T-helper 1 cell treated with Interleukin-12 subunit alpha and Interleukin-12 subunit beta and Interleukin-4 antibody, amounts not matched to agents 30 μg/mL and 1 μg/mL, for 36 hours (primary cell): ENCODE results near the gene FXYD5.
"Not testable (repeated sequence)": the region's sequence is repeated elsewhere in the genome, so short reads cannot be mapped to it uniquely, and the experiment has no call there.

Experiments
- H3K27ac Mint-ChIP-seq: one replicate; pipeline ENCODE4 v1.8.0; 2021; ENCODE audit warnings: mild to moderate bottlenecking, mixed read lengths
- H3K27me3 Mint-ChIP-seq: one replicate; pipeline ENCODE4 v1.8.0; 2021; ENCODE audit warnings: low read depth, mixed read lengths
- H3K36me3 Mint-ChIP-seq: one replicate; pipeline ENCODE4 v1.8.0; 2021; ENCODE audit warnings: low read depth, mixed read lengths
- H3K4me1 Mint-ChIP-seq: one replicate; pipeline ENCODE4 v1.8.0; 2021; ENCODE audit warnings: low read depth, mixed read lengths
- H3K4me3 Mint-ChIP-seq: one replicate; pipeline ENCODE4 v1.8.0; 2021; ENCODE audit warnings: mild to moderate bottlenecking, moderate library complexity, mixed read lengths
- H3K9me3 Mint-ChIP-seq: one replicate; pipeline ENCODE4 v1.8.0; 2021; ENCODE audit warnings: mixed read lengths

FXYD5 gene

GRCh38 chr19:35125749-35126623 lies 28.5 kb upstream of the FXYD5 start:
- H3K27ac Mint-ChIP-seq: no peak overlapping the region
- H3K4me3 Mint-ChIP-seq: no peak overlapping the region
- no peaks in the 10 kb centered on the region for H3K9me3 Mint-ChIP-seq
- H3K27me3 Mint-ChIP-seq: no peaks in the 10 kb centered on the region
- peaks cover 12% of the 10 kb centered on the region for H3K4me1 Mint-ChIP-seq
- no peaks in the 10 kb centered on the region for H3K36me3 Mint-ChIP-seq

- H3K9me3 Mint-ChIP-seq: no peaks in the 10 kb centered on the region
- no peaks in the 10 kb centered on the region for H3K27me3 Mint-ChIP-seq
- no peaks in the 10 kb centered on the region for H3K36me3 Mint-ChIP-seq
- H3K27ac Mint-ChIP-seq: no peak overlapping the region
- peaks cover 12% of the 10 kb centered on the region for H3K4me1 Mint-ChIP-seq
- no peak overlapping the region for H3K4me3 Mint-ChIP-seq
These were observed 27.9 kb upstream of the FXYD5 start for GRCh38 chr19:35126624-35126959.

- H3K36me3 Mint-ChIP-seq: no peaks in the 10 kb centered on the region
- no peaks in the 10 kb centered on the region for H3K9me3 Mint-ChIP-seq
- H3K4me1 Mint-ChIP-seq: peaks cover 12% of the 10 kb centered on the region
- no peak overlapping the region for H3K27ac Mint-ChIP-seq
- no peaks in the 10 kb centered on the region for H3K27me3 Mint-ChIP-seq
- H3K4me3 Mint-ChIP-seq: no peak overlapping the region
These were observed 26.7 kb upstream of the FXYD5 start for GRCh38 chr19:35127871-35128270.

DNA sequence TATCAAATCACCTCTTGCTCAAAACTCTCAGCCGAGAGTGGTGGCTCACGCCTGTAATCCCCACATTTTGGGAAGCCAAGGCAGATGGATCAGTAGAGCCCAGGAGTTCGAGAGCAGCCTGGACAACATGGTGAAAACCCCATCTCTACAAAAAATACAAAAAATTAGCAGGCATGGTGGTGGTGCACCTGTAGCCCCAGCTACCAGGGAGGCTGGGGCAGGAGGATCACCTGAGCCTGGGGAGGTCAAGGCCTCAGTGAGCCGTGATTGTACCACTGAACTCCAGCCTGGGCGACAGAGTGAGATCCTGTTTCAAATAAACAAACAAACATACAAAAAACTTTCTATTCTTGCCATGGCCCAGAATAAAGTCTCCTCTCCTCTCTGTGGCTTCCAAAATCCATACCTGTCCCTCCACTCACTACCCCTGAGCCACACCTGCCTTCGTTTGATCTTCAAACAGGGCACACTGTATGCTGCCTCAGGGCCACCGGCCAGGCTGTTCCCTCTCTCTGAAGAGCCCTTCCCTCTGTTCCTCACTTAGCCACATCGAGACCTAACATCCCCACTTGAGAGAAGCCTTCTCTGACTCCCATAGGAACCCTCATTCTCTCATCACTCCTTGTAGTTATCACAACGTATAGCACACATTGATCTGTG lies 26.0 kb upstream of the FXYD5 start:
- H3K4me1 Mint-ChIP-seq: peaks cover 12% of the 10 kb centered on the region
- no peak overlapping the region for H3K27ac Mint-ChIP-seq
- H3K27me3 Mint-ChIP-seq: no peaks in the 10 kb centered on the region
- H3K4me3 Mint-ChIP-seq: no peak overlapping the region
- no peaks in the 10 kb centered on the region for H3K36me3 Mint-ChIP-seq
- H3K9me3 Mint-ChIP-seq: no peaks in the 10 kb centered on the region

- H3K36me3 Mint-ChIP-seq, H3K27me3 Mint-ChIP-seq, H3K27ac Mint-ChIP-seq, H3K4me3 Mint-ChIP-seq, H3K4me1 Mint-ChIP-seq, H3K9me3 Mint-ChIP-seq: not testable (repeated sequence)
These were observed 24.7 kb upstream of the FXYD5 start for GRCh38 chr19:35129724-35130274.

DNA sequence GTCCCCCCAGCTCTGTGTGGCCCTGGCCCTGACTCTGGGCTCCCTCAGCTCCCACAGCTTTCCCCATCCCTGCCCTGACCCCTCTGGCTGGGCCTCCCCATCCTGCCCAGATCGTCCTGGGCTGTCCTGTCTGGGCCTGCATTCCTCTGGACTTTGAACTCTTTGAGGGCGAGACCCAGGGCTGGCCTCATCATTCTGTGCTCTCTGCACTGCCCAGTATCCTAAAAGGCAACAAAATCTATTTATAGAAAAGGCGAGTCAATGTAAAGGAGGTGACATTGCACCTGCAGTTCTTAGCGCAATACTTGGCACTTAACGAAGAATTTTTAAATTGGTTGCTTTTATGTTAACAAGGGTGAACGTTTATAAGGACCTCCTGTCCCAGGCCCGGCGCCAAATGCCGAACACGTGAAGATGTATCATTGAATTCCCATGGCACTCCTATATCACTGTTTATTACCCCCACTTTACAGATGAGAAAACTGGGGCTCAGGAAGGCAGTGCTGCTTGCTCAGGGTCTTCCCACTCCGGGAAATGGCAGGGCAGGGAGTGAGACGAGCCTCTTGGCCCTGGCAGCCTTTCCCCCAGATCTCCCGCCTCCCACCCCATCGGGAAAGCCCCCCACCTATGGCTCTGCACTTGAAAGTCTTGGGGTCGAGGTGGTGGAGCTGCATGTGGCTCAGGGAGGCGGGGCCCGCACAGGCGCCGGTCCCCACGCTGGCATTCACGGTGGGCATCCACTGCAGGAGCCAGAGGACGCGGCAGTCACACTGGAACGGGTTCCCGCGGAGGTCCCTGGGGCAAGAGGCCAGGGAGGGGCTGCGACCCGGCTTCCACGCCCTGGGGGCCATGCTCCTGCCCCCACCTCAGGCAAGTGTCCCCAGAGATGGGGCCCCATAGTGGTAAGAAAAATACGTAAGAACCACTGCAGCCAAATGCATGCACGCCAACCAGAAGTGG lies 23.5 kb upstream of the FXYD5 start:
- H3K4me1 Mint-ChIP-seq: no peaks in the 10 kb centered on the region
- H3K4me3 Mint-ChIP-seq: no peak overlapping the region
- no peaks in the 10 kb centered on the region for H3K27me3 Mint-ChIP-seq
- H3K9me3 Mint-ChIP-seq: no peaks in the 10 kb centered on the region
- H3K27ac Mint-ChIP-seq: no peak overlapping the region
- H3K36me3 Mint-ChIP-seq: no peaks in the 10 kb centered on the region

GRCh38 chr19:35132254-35132653 lies 22.3 kb upstream of the FXYD5 start:
- Mint-ChIP-seq H3K4me1 (peaks cover 1% of the 10 kb centered on the region), H3K27me3 (peaks cover 4% of the 10 kb centered on the region), H3K36me3 (no peaks in the 10 kb centered on the region), H3K4me3 (no peak overlapping the region), H3K27ac (no peak overlapping the region), H3K9me3 (no peaks in the 10 kb centered on the region)

- Mint-ChIP-seq H3K4me3 (no peak overlapping the region), H3K27ac (no peak overlapping the region), H3K9me3 (no peaks in the 10 kb centered on the region), H3K36me3 (no peaks in the 10 kb centered on the region), H3K27me3 (peaks cover 12% of the 10 kb centered on the region), H3K4me1 (peaks cover 1% of the 10 kb centered on the region)
These were observed 20.7 kb upstream of the FXYD5 start for GRCh38 chr19:35133826-35134225.

GRCh38 chr19:35134601-35135242 lies 19.8 kb upstream of the FXYD5 start, which contains the start of gene LGI4:
TSS of gene LGI4 (minus strand) at chr19:35135059. CDS start at chr19:35134680, 379 bp downstream.
- peaks cover 12% of the 10 kb centered on the region for H3K27me3 Mint-ChIP-seq
- H3K4me1 Mint-ChIP-seq: peaks cover 1% of the 10 kb centered on the region
- H3K27ac Mint-ChIP-seq: no peak within 1 kb of the TSS
- no peaks in the 10 kb centered on the region for H3K36me3 Mint-ChIP-seq
- H3K4me3 Mint-ChIP-seq: no peak within 1 kb of the TSS
- H3K9me3 Mint-ChIP-seq: no peaks in the 10 kb centered on the region

- Mint-ChIP-seq H3K27me3 (peaks cover 12% of the 10 kb centered on the region), H3K4me3 (no peak overlapping the region), H3K4me1 (peaks cover 1% of the 10 kb centered on the region), H3K36me3 (no peaks in the 10 kb centered on the region), H3K9me3 (no peaks in the 10 kb centered on the region), H3K27ac (no peak overlapping the region)
These were observed 19.1 kb upstream of the FXYD5 start for GRCh38 chr19:35135389-35135909.

DNA sequence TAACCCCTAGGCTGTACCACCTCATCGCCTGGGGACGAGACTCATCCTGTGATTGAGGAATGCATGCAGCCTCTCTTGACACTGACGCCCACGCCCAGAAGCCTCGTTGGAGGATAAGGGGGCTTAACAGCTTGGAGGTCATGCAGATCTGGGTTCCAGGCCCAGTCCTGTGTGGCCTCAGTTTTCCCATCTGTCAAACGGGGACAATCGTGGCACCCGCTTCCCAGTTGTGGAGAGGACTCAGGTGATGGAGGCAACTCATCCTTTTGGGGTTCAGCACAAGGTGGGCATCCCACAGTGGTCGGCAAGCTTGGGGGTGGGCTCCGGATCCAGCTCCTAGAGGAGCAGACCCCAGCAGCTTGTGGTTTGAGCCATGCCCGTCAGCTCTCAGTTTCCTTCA lies 18.3 kb upstream of the FXYD5 start:
- Mint-ChIP-seq H3K4me1 (peaks cover 7% of the 10 kb centered on the region), H3K36me3 (no peaks in the 10 kb centered on the region), H3K9me3 (no peaks in the 10 kb centered on the region), H3K4me3 (no peak overlapping the region), H3K27me3 (peaks cover 17% of the 10 kb centered on the region), H3K27ac (no peak overlapping the region)

GRCh38 chr19:35136977-35137702 lies 17.4 kb upstream of the FXYD5 start:
- Mint-ChIP-seq H3K36me3 (no peaks in the 10 kb centered on the region), H3K9me3 (no peaks in the 10 kb centered on the region), H3K4me1 (peaks cover 15% of the 10 kb centered on the region), H3K4me3 (no peak overlapping the region), H3K27ac (no peak overlapping the region), H3K27me3 (peaks cover 25% of the 10 kb centered on the region)

- Mint-ChIP-seq H3K4me3 (no peak within 1 kb of the TSS), H3K4me1 (peaks cover 17% of the 10 kb centered on the region), H3K36me3 (no peaks in the 10 kb centered on the region), H3K9me3 (no peaks in the 10 kb centered on the region), H3K27me3 (peaks cover 27% of the 10 kb centered on the region), H3K27ac (no peak within 1 kb of the TSS)
These were observed 16.1 kb upstream of the FXYD5 start, which contains the start of gene FXYD1 for GRCh38 chr19:35138305-35138892. TSS of gene FXYD1 (plus strand) at chr19:35138824. CDS start at chr19:35140080, 1,256 bp downstream.
